Measurements from ENCODE around the gene CCDC83. TPM values are rescaled to one million over a fixed set of nuclear protein-coding genes. Genes with fewer than 3 reads are reported as not detected.

The CCDC83 gene
- total and polyA plus RNA-seq, 2 experiments from 2014 or later = not detected

GRCh38 chr11:85949798-85950197 is 94.6 kb downstream of the CCDC83 start:
- TF ChIP-seq ZNF331 (CRISPR knock-in tag; IDR thresholded peaks at IDR 0.05; ENCODE audit: low read depth) = no peak
- TF ChIP-seq ZNF462 (CRISPR knock-in tag; IDR thresholded peaks at IDR 0.05) = no peak
- TF ChIP-seq POLR2AphosphoS5 (IDR thresholded peaks at IDR 0.05; ENCODE audit: low read depth) = no peak
- TF ChIP-seq EZH2 (IDR thresholded peaks at IDR 0.05; ENCODE audit: low read depth, unreplicated experiment) = no peak
- TF ChIP-seq EZH2phosphoT487 (IDR thresholded peaks at IDR 0.05; ENCODE audit: unreplicated experiment) = no peak
- TF ChIP-seq NANOG (IDR thresholded peaks at IDR 0.05; ENCODE audit: borderline replicate concordance) = no peak
- TF ChIP-seq CTCF (conservative IDR thresholded peaks at IDR 0.05; ENCODE audit: low read depth in 2 of 2) = no peak
- TF ChIP-seq STAT1 (IDR thresholded peaks at IDR 0.05; ENCODE audit: unreplicated experiment) = no peak
- no peak for TF ChIP-seq JUNB (IDR thresholded peaks at IDR 0.05; ENCODE audit: unreplicated experiment)
- TF ChIP-seq CREB1 (CRISPR knock-in tag; IDR thresholded peaks at IDR 0.05; ENCODE audit: low read depth) = no peak
- TF ChIP-seq, protein P1, sequence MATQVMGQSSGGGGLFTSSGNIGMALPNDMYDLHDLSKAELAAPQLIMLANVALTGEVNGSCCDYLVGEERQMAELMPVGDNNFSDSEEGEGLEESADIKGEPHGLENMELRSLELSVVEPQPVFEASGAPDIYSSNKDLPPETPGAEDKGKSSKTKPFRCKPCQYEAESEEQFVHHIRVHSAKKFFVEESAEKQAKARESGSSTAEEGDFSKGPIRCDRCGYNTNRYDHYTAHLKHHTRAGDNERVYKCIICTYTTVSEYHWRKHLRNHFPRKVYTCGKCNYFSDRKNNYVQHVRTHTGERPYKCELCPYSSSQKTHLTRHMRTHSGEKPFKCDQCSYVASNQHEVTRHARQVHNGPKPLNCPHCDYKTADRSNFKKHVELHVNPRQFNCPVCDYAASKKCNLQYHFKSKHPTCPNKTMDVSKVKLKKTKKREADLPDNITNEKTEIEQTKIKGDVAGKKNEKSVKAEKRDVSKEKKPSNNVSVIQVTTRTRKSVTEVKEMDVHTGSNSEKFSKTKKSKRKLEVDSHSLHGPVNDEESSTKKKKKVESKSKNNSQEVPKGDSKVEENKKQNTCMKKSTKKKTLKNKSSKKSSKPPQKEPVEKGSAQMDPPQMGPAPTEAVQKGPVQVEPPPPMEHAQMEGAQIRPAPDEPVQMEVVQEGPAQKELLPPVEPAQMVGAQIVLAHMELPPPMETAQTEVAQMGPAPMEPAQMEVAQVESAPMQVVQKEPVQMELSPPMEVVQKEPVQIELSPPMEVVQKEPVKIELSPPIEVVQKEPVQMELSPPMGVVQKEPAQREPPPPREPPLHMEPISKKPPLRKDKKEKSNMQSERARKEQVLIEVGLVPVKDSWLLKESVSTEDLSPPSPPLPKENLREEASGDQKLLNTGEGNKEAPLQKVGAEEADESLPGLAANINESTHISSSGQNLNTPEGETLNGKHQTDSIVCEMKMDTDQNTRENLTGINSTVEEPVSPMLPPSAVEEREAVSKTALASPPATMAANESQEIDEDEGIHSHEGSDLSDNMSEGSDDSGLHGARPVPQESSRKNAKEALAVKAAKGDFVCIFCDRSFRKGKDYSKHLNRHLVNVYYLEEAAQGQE (IDR thresholded peaks at IDR 0.05; ENCODE audit: unreplicated experiment) = no peak
- no peak for TF ChIP-seq ETS1 (IDR thresholded peaks at IDR 0.05)
- no peak for TF ChIP-seq ZNF114 (CRISPR knock-in tag; IDR thresholded peaks at IDR 0.05)
- Histone ChIP-seq H3K4me3 (no peak overlapping the region), H3K9me2 (ENCODE audit: insufficient read depth) (no peaks in the 10 kb centered on the region), H4K20me1 (replicated peaks; ENCODE audit: insufficient read depth) (no peaks in the 10 kb centered on the region), H3K27me3 (ENCODE audit: insufficient read depth) (no peaks in the 10 kb centered on the region), H3K4me1 (ENCODE audit: insufficient read depth) (no peaks in the 10 kb centered on the region), H3K36me3 (ENCODE audit: insufficient read depth) (no peaks in the 10 kb centered on the region), H2AFZ (no peak overlapping the region), H3F3A (replicated peaks; ENCODE audit: low read depth) (no peaks in the 10 kb centered on the region), H3K27ac (ENCODE audit: low read depth) (no peak overlapping the region), H3K4me2 (no peak overlapping the region), H3K79me2 (replicated peaks; ENCODE audit: insufficient read depth) (no peaks in the 10 kb centered on the region)
- ATAC-seq (no peak), DNase-seq (ENCODE audit: low spot score) (no peak)
- Mint-ChIP-seq H3K27me3 (ENCODE audit: insufficient read depth, low read depth, poor library complexity) (peaks cover 2% of the 10 kb centered on the region), H3K4me3 (no peak overlapping the region), H3K36me3 (ENCODE audit: low read depth) (peaks cover 21% of the 10 kb centered on the region; the same call in 2 of the 3 replicates), H3K4me1 (no peaks in the 10 kb centered on the region), H3K9me3 (peaks cover 16% of the 10 kb centered on the region), H3K27ac (no peak overlapping the region)
